Fibroblast of villous mesenchyme (primary cell): ENCODE data around the gene BNC2. TPM values are rescaled to one million over a fixed set of nuclear protein-coding genes. Genes with fewer than 3 reads are reported as not detected.
"Not testable (repeated sequence)": the region's sequence is repeated elsewhere in the genome, so short reads cannot be mapped to it uniquely, and the experiment has no call there.

ENCODE experiments used
- DNase-seq: peaks from one replicate; pipeline ENCODE4 v3.0.0-alpha.2; 2010; ENCODE audit warnings: low read depth
- H3K4me3 ChIP-seq: 2 replicates; pipeline ENCODE4 v1.5.1; 2011; ENCODE audit warnings: low read depth, mild to moderate bottlenecking, low read length
- CTCF ChIP-seq: IDR thresholded peaks from 2 replicates; pipeline ENCODE4 v1.5.1; 2012; ENCODE audit warnings: low read depth, mild to moderate bottlenecking, low read length; ENCODE audit not compliant: insufficient read depth
- total RNA-seq: library from RNA; depleted of rRNA; stranded (reverse); fragments of >200 nt; gene quantifications from 2 replicates; pipeline ENCODE4 v1.2.3, GENCODE V29; 2012

Gene BNC2
- total RNA-seq, 1 donor = 33.7 TPM

GRCh38 chr9:16544842-16545241 is 325.6 kb downstream of the BNC2 start:
- no peak for TF ChIP-seq CTCF
- no peak for DNase-seq

GRCh38 chr9:16543686-16544085 is 326.8 kb downstream of the BNC2 start:
- no peak for DNase-seq
- no peak overlapping the region for H3K4me3 ChIP-seq
- no peak for TF ChIP-seq CTCF

More at GRCh38 chr9:16544842-16545241, 325.6 kb downstream of the BNC2 start:
- H3K4me3 ChIP-seq = no peak overlapping the region

- no peak overlapping the region for H3K4me3 ChIP-seq
- DNase-seq = no peak
- TF ChIP-seq CTCF = no peak
Observed at GRCh38 chr9:16543225-16543624, 327.2 kb downstream of the BNC2 start.

GRCh38 chr9:16542290-16542689 is 328.2 kb downstream of the BNC2 start:
- TF ChIP-seq CTCF = no peak
- H3K4me3 ChIP-seq = no peak overlapping the region
- DNase-seq = no peak

GRCh38 chr9:16540743-16541613 is 329.5 kb downstream of the BNC2 start:
- no peak for DNase-seq
- no peak for TF ChIP-seq CTCF
- H3K4me3 ChIP-seq = no peak overlapping the region

- not testable (repeated sequence) for DNase-seq, H3K4me3 ChIP-seq
Observed at GRCh38 chr9:16539626-16540025, 330.8 kb downstream of the BNC2 start.

GRCh38 chr9:16535555-16535954 is 334.9 kb downstream of the BNC2 start:
- DNase-seq = no peak
- no peak for TF ChIP-seq CTCF

More at GRCh38 chr9:16535555-16535954, 334.9 kb downstream of the BNC2 start:
- no peak overlapping the region for H3K4me3 ChIP-seq
